ENCODE data around the gene CNTN3. TPM values are rescaled to one million over a fixed set of nuclear protein-coding genes. Genes with fewer than 3 reads are reported as not detected.

Gene CNTN3
- total RNA-seq, 2 experiments from 2014 or later = not detected

GRCh38 chr3:74621581-74621980, 7.1 kb upstream of the CNTN3 start:
- CTCF ChIA-PET (ENCODE audit: unreplicated experiment) = no interaction called here
- POLR2A ChIA-PET = no interaction called here
- TF ChIP-seq CTCF (conservative IDR thresholded peaks at IDR 0.05; ENCODE audit: low read length) = no peak
- H3K27ac ChIP-seq (ENCODE audit: low read depth, low read length, poor library complexity, severe bottlenecking) = no peak overlapping the region
- H3K79me2 ChIP-seq (ENCODE audit: insufficient read depth, low read depth, low read length) = no peaks in the 10 kb centered on the region
- H3K4me3 ChIP-seq (ENCODE audit: low read depth, low read length, poor library complexity, severe bottlenecking) = no peak overlapping the region
- H4K20me1 ChIP-seq (ENCODE audit: insufficient read depth, low read length) = no peaks in the 10 kb centered on the region
- H2AFZ ChIP-seq (ENCODE audit: low read length) = no peak overlapping the region
- intact Hi-C loops (cut with micrococcal nuclease; ENCODE audit: unreplicated experiment) = no loop called here
- no peaks in the 10 kb centered on the region for H3K4me1 ChIP-seq (ENCODE audit: insufficient read depth, low read length, poor library complexity, severe bottlenecking)
- no peaks in the 10 kb centered on the region for H3K9me3 ChIP-seq (ENCODE audit: low read length)
- H3K36me3 ChIP-seq (ENCODE audit: insufficient read depth, low read length) = no peaks in the 10 kb centered on the region
- BruUV-seq (replicated peaks) = no TSS peak
- no peaks in the 10 kb centered on the region for H3K9me2 ChIP-seq (ENCODE audit: insufficient read depth, low read length)
- DNase-seq (ENCODE audit: low spot score) = no peak
- H3K4me2 ChIP-seq (ENCODE audit: low read length) = no peak overlapping the region

- H3K4me1 ChIP-seq (ENCODE audit: insufficient read depth, low read length, poor library complexity, severe bottlenecking) = no peaks in the 10 kb centered on the region
- H3K4me2 ChIP-seq (ENCODE audit: low read length) = no peak overlapping the region
- intact Hi-C loops (cut with micrococcal nuclease; ENCODE audit: unreplicated experiment) = no loop called here
- BruUV-seq (replicated peaks) = no TSS peak
- no peak for DNase-seq (ENCODE audit: low spot score)
- TF ChIP-seq CTCF (conservative IDR thresholded peaks at IDR 0.05; ENCODE audit: low read length) (no peak), EZH2phosphoT487 (IDR thresholded peaks at IDR 0.05; ENCODE audit: borderline replicate concordance, low read depth, low read length) (no peak)
- H3K79me2 ChIP-seq (ENCODE audit: insufficient read depth, low read depth, low read length) = no peaks in the 10 kb centered on the region
- no peak overlapping the region for H2AFZ ChIP-seq (ENCODE audit: low read length)
- H3K9me3 ChIP-seq (ENCODE audit: low read length) = no peaks in the 10 kb centered on the region
- H3K27ac ChIP-seq (ENCODE audit: low read depth, low read length, poor library complexity, severe bottlenecking) = no peak overlapping the region
- H3K9me2 ChIP-seq (ENCODE audit: insufficient read depth, low read length) = no peaks in the 10 kb centered on the region
- no peaks in the 10 kb centered on the region for H3K36me3 ChIP-seq (ENCODE audit: insufficient read depth, low read length)
- no peaks in the 10 kb centered on the region for H4K20me1 ChIP-seq (ENCODE audit: insufficient read depth, low read length)
- ChIA-PET CTCF (ENCODE audit: unreplicated experiment) (no interaction called here), POLR2A (no interaction called here)
- no peak overlapping the region for H3K4me3 ChIP-seq (ENCODE audit: low read depth, low read length, poor library complexity, severe bottlenecking)
Measured at GRCh38 chr3:74617776-74618175, 3.3 kb upstream of the CNTN3 start.

- no peak for TF ChIP-seq CTCF (conservative IDR thresholded peaks at IDR 0.05; ENCODE audit: low read length)
- no peak for TF ChIP-seq EZH2phosphoT487 (IDR thresholded peaks at IDR 0.05; ENCODE audit: borderline replicate concordance, low read depth, low read length)
- H3K4me3 ChIP-seq (ENCODE audit: low read depth, low read length, poor library complexity, severe bottlenecking) = no peak overlapping the region
- no peak for DNase-seq (ENCODE audit: low spot score)
- no peaks in the 10 kb centered on the region for H3K9me3 ChIP-seq (ENCODE audit: low read length)
- H3K27ac ChIP-seq (ENCODE audit: low read depth, low read length, poor library complexity, severe bottlenecking) = no peak overlapping the region
- BruUV-seq (replicated peaks) = no TSS peak
- no peak overlapping the region for H3K4me2 ChIP-seq (ENCODE audit: low read length)
- intact Hi-C loops (cut with micrococcal nuclease; ENCODE audit: unreplicated experiment) = no loop called here
- no peaks in the 10 kb centered on the region for H3K36me3 ChIP-seq (ENCODE audit: insufficient read depth, low read length)
- H2AFZ ChIP-seq (ENCODE audit: low read length) = no peak overlapping the region
- no peaks in the 10 kb centered on the region for H3K9me2 ChIP-seq (ENCODE audit: insufficient read depth, low read length)
- H3K79me2 ChIP-seq (ENCODE audit: insufficient read depth, low read depth, low read length) = no peaks in the 10 kb centered on the region
- ChIA-PET POLR2A (no interaction called here), CTCF (ENCODE audit: unreplicated experiment) (no interaction called here)
- H3K4me1 ChIP-seq (ENCODE audit: insufficient read depth, low read length, poor library complexity, severe bottlenecking) = no peaks in the 10 kb centered on the region
- H4K20me1 ChIP-seq (ENCODE audit: insufficient read depth, low read length) = no peaks in the 10 kb centered on the region
Measured at GRCh38 chr3:74613521-74614106, 845 bp downstream of the CNTN3 start.

Data from OCI-LY7 (cell line).